NB4 (cell line): ENCODE results near the gene ROR2.
A peak's percentile ranks its signal among the peaks of the same experiment; 100 is the strongest.

ENCODE experiments used
- DNase-seq: peaks from one replicate; pipeline ENCODE4 v3.0.0; 2010; ENCODE audit warnings: low read depth
- H3K4me3 ChIP-seq: one replicate; pipeline ENCODE4 v1.5.1; 2011; ENCODE audit warnings: mild to moderate bottlenecking, low read depth, low read length, moderate library complexity
- CTCF ChIP-seq: IDR thresholded peaks from one replicate; pipeline ENCODE4 v1.5.1; 2012; ENCODE audit warnings: low read depth, low read length
- MYC ChIP-seq: IDR thresholded peaks from 2 replicates; pipeline ENCODE4 v1.6.1; 2011; ENCODE audit warnings: low read depth, low read length
- POLR2A ChIP-seq: IDR thresholded peaks from 2 replicates; pipeline ENCODE4 v1.6.1; 2011; ENCODE audit warnings: mild to moderate bottlenecking; ENCODE audit not compliant: insufficient read length; ENCODE audit errors: extremely low read depth
- TF ChIP-seq, protein P1 (sequence below): IDR thresholded peaks from 2 replicates; pipeline ENCODE4 v1.6.1; 2011; ENCODE audit warnings: low read depth, low read length

The ROR2 gene

DNA sequence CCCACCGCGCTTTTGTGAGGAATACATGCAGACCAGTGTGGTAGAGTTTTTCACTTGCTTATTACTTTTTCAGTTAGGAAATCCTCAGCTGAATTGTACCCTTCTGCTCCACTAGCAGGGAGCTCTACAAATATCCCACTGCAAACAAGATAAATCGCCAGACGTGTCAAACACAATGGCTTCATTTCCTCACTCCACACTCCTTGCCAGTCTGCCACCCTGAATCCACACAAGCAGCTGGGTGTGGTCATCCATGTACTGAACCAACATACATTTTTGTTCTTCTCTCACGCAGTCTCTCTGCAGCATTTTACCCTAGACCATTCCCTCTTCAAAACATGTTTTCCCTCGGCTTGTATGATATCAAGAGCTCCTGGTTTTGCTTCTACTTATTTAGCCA, 3.7 kb upstream of the ROR2 start:
- TF ChIP-seq POLR2A (no peak), CTCF (no peak), MYC (no peak)
- TF ChIP-seq, protein P1, sequence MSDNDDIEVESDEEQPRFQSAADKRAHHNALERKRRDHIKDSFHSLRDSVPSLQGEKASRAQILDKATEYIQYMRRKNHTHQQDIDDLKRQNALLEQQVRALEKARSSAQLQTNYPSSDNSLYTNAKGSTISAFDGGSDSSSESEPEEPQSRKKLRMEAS = no peak
- H3K4me3 ChIP-seq = no peak overlapping the region
- no peak for DNase-seq

DNA sequence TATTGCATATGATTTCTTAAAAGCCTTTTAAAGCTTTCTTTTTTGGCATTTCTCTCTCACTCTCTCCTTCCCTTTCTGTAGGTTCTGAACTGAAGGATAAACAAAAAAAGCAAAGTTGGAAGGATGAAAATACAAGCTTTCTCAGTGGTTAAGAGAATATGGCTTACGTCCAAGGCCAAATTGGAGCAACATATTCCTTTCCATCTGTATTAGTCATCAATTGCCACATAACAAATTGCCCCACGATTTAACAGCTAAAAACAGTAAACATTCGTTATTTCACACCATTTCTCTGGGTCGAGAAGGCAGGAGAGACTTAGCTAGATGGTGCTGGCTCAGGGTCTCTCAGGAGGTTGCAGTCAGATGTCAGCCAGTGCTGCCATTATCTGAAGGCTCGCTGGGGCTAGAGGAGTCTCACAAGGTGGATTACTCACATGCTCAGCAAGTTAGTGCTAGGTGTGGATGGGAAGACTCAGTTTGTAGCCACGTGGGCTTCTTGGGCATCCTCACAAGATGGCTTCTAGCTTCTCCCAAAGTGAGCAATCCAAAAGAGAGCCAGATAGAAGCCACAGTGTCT, 2.0 kb upstream of the ROR2 start:
- H3K4me3 ChIP-seq = no peak overlapping the region
- peak; percentile 43 for DNase-seq
- TF ChIP-seq POLR2A (no peak), MYC (no peak), CTCF (no peak)
- TF ChIP-seq, protein P1 = no peak

GRCh38 chr9:91949392-91949945, 559 bp downstream of the ROR2 start:
- H3K4me3 ChIP-seq = peak overlapping the region; percentile 80
- peak; percentile 66 for DNase-seq
- TF ChIP-seq CTCF = no peak
- TF ChIP-seq POLR2A = no peak
- TF ChIP-seq, protein P1 = no peak
- TF ChIP-seq MYC = no peak

DNA sequence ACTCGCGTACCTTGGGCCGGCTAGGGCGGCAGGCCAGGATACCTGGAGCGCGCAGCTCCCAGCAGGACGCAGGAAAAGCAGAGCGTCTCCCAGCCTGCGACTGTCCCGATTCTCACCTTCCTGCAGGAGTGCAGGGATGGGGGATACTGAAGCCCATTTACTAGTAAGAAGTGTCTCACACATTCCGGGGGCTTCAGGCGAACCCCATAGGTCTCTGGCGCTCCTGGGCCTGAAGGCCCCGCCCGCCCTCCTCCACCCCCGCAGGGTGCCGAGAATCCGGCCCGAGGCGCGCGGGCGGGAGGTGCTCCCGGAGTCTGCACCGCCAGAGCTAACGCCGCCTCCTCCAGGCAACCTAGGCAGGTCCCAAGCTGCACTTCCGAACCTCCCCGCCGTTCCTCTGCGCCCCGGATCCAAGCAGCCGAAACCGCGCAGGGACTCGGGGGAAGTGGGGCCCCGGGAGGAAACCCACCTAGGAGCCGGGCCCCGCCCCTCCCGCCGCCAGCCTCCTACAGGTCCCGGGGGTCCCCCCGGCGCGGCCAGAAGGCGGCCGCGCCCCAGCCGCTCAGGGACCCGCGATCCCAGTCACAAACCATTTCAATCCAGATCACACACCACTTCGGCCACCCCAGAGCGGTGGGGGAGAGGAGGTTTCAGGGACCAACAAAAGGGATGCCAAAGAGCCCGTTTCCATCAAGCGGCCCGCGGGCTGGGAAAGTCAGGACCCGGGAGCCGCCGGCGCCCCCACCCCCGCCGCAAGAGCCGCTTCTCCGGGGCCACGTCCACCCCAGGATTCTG, 1.2 kb downstream of the ROR2 start:
- H3K4me3 ChIP-seq = peak overlapping the region; percentile 80
- TF ChIP-seq, protein P1 = no peak
- no peak for TF ChIP-seq MYC
- no peak for TF ChIP-seq POLR2A
- peak; percentile 90 for DNase-seq

- TF ChIP-seq MYC (no peak), POLR2A (no peak), CTCF (no peak)
- TF ChIP-seq, protein P1 = no peak
- H3K4me3 ChIP-seq = peak overlapping the region; percentile 80
- peak; percentile 90 for DNase-seq
Observed at GRCh38 chr9:91948101-91948596, 1.9 kb downstream of the ROR2 start.
